SK-N-SH treated with all-trans-retinoic acid at 6 μM for 48 hours (cell line): Measurements from ENCODE around the gene PRADC1.

Experiments
- ATAC-seq: fragments of 200-7000 bp; cut with Tn5 transposase; 3 replicates; pipeline ENCODE4 v1.9.1; 2020; ENCODE audit warnings: mild to moderate bottlenecking, moderate library complexity
- ARNTL ChIP-seq: fragments of 450-650 bp; formaldehyde crosslinking; IDR thresholded peaks from 2 replicates; pipeline ENCODE4 v1.5.0; 2020; ENCODE audit warnings: low read depth, mild to moderate bottlenecking, moderate library complexity, borderline replicate concordance
- BACH2 ChIP-seq: fragments of 250-450 bp; sonication (Bioruptor Pico); IDR thresholded peaks from 2 replicates; pipeline ENCODE4 v1.9.0; 2021; ENCODE audit warnings: mild to moderate bottlenecking, borderline replicate concordance
- CSDC2 ChIP-seq: fragments of 250-450 bp; sonication (Bioruptor Pico); IDR thresholded peaks from 2 replicates; pipeline ENCODE4 v1.5.0; 2020; ENCODE audit warnings: mild to moderate bottlenecking, moderate library complexity
- ESRRG ChIP-seq: fragments of 250-450 bp; sonication (Bioruptor Pico); IDR thresholded peaks from 2 replicates; pipeline ENCODE4 v1.6.1; 2021; ENCODE audit warnings: mild to moderate bottlenecking
- GLIS3 ChIP-seq: fragments of 250-450 bp; sonication (Bioruptor Pico); IDR thresholded peaks from 2 replicates; pipeline ENCODE4 v1.5.0; 2020; ENCODE audit warnings: mild to moderate bottlenecking, moderate library complexity
- ISL1 ChIP-seq: fragments of 250-450 bp; sonication (Bioruptor Pico); IDR thresholded peaks from 2 replicates; pipeline ENCODE4 v2.1.2; 2022; ENCODE audit warnings: mild to moderate bottlenecking, moderate library complexity
- OSR1 ChIP-seq: fragments of 250-450 bp; sonication (Bioruptor Pico); IDR thresholded peaks from 2 replicates; pipeline ENCODE4 v1.8.0; 2022; ENCODE audit warnings: moderate library complexity, mild to moderate bottlenecking, inconsistent platforms
- PPARA ChIP-seq: fragments of 250-450 bp; sonication (Bioruptor Pico); IDR thresholded peaks from 2 replicates; pipeline ENCODE4 v1.5.0; 2020; ENCODE audit warnings: mild to moderate bottlenecking, borderline replicate concordance
- RARB ChIP-seq: fragments of 250-450 bp; sonication (Bioruptor Pico); IDR thresholded peaks from 2 replicates; pipeline ENCODE4 v1.8.0; 2021; ENCODE audit warnings: mild to moderate bottlenecking, moderate library complexity
- TCF4 ChIP-seq: fragments of 250-450 bp; sonication (Bioruptor Pico); IDR thresholded peaks from 2 replicates; pipeline ENCODE4 v1.8.0; 2021; ENCODE audit warnings: mild to moderate bottlenecking, moderate library complexity, borderline replicate concordance
- TOX ChIP-seq: fragments of 250-450 bp; sonication (Bioruptor Pico); IDR thresholded peaks from 2 replicates; pipeline ENCODE4 v1.8.0; 2021; ENCODE audit warnings: mild to moderate bottlenecking, moderate library complexity, borderline replicate concordance
- ZC3H10 ChIP-seq: fragments of 250-450 bp; sonication (Bioruptor Pico); IDR thresholded peaks from 2 replicates; pipeline ENCODE4 v1.5.1; 2021; ENCODE audit warnings: mild to moderate bottlenecking, moderate library complexity
- ZFP3 ChIP-seq: fragments of 250-450 bp; sonication (Bioruptor Pico); IDR thresholded peaks from 2 replicates; pipeline ENCODE4 v1.5.0; 2020; ENCODE audit warnings: mild to moderate bottlenecking, moderate library complexity
- ZFP30 ChIP-seq: fragments of 450-650 bp; formaldehyde crosslinking; IDR thresholded peaks from 2 replicates; pipeline ENCODE4 v1.5.0; 2022; ENCODE audit warnings: mild to moderate bottlenecking, moderate library complexity
- ZNF565 ChIP-seq: fragments of 450-650 bp; formaldehyde crosslinking; conservative IDR thresholded peaks from 2 replicates; pipeline ENCODE4 v1.5.0; 2020; ENCODE audit warnings: low read depth, mild to moderate bottlenecking, moderate library complexity
- ZNF70 ChIP-seq: fragments of 450-650 bp; formaldehyde crosslinking; IDR thresholded peaks from 2 replicates; pipeline ENCODE4 v1.5.0; 2020; ENCODE audit warnings: mild to moderate bottlenecking, moderate library complexity
- ZNF8 ChIP-seq: fragments of 450-650 bp; formaldehyde crosslinking; IDR thresholded peaks from 2 replicates; pipeline ENCODE4 v1.5.0; 2020; ENCODE audit warnings: mild to moderate bottlenecking, moderate library complexity
- TF ChIP-seq, protein P1 (sequence below): fragments of 250-450 bp; sonication (Bioruptor Pico); IDR thresholded peaks from 2 replicates; pipeline ENCODE4 v1.5.1; 2020; ENCODE audit warnings: low read depth, mild to moderate bottlenecking, moderate library complexity
- TF ChIP-seq, protein P2 (sequence below): fragments of 250-450 bp; sonication (Bioruptor Pico); IDR thresholded peaks from 2 replicates; pipeline ENCODE4 v1.5.0; 2020; ENCODE audit warnings: mild to moderate bottlenecking, moderate library complexity
- TF ChIP-seq, protein P3 (sequence below): fragments of 250-450 bp; sonication (Bioruptor Pico); IDR thresholded peaks from 2 replicates; pipeline ENCODE4 v1.5.1; 2021; ENCODE audit warnings: mild to moderate bottlenecking, moderate library complexity
- TF ChIP-seq, protein P4 (sequence below): fragments of 250-450 bp; sonication (Bioruptor Pico); IDR thresholded peaks from 2 replicates; pipeline ENCODE4 v1.8.0; 2020; ENCODE audit warnings: mild to moderate bottlenecking, moderate library complexity, borderline replicate concordance

Gene PRADC1

DNA sequence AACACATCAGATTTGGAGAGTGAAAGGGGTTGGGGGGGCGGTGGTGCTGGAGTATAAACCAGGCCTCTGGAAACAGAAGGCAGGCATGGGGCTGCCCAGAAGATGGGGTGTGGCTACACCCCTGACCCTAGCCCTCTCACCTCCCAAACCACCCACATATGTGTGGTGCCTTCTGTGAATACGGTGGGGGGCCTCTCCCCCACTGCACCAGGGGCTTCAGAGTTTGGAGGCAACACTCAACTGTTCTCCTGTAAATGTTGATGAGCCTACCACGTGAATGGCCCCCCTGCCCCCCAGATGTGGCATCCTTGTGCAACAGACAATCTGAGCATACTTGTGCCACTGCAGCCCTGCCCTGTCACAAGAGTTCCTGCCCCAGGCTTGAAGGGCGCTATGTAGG is 31.7 kb upstream of the PRADC1 start:
- no peak for ATAC-seq
- no peak for TF ChIP-seq ZNF565 (CRISPR knock-in tag)
- no peak for TF ChIP-seq ZFP30 (CRISPR knock-in tag)
- TF ChIP-seq, protein P1, sequence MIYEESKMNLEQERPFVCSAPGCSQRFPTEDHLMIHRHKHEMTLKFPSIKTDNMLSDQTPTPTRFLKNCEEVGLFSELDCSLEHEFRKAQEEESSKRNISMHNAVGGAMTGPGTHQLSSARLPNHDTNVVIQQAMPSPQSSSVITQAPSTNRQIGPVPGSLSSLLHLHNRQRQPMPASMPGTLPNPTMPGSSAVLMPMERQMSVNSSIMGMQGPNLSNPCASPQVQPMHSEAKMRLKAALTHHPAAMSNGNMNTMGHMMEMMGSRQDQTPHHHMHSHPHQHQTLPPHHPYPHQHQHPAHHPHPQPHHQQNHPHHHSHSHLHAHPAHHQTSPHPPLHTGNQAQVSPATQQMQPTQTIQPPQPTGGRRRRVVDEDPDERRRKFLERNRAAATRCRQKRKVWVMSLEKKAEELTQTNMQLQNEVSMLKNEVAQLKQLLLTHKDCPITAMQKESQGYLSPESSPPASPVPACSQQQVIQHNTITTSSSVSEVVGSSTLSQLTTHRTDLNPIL (CRISPR knock-in tag), result no peak
- TF ChIP-seq BACH2, result no peak
- TF ChIP-seq GLIS3 (CRISPR knock-in tag), result no peak
- TF ChIP-seq ZNF8 (CRISPR knock-in tag), result no peak
- TF ChIP-seq ARNTL, result no peak
- TF ChIP-seq ESRRG, result no peak
- no peak for TF ChIP-seq ZC3H10
- no peak for TF ChIP-seq PPARA (CRISPR knock-in tag)
- TF ChIP-seq, protein P2, sequence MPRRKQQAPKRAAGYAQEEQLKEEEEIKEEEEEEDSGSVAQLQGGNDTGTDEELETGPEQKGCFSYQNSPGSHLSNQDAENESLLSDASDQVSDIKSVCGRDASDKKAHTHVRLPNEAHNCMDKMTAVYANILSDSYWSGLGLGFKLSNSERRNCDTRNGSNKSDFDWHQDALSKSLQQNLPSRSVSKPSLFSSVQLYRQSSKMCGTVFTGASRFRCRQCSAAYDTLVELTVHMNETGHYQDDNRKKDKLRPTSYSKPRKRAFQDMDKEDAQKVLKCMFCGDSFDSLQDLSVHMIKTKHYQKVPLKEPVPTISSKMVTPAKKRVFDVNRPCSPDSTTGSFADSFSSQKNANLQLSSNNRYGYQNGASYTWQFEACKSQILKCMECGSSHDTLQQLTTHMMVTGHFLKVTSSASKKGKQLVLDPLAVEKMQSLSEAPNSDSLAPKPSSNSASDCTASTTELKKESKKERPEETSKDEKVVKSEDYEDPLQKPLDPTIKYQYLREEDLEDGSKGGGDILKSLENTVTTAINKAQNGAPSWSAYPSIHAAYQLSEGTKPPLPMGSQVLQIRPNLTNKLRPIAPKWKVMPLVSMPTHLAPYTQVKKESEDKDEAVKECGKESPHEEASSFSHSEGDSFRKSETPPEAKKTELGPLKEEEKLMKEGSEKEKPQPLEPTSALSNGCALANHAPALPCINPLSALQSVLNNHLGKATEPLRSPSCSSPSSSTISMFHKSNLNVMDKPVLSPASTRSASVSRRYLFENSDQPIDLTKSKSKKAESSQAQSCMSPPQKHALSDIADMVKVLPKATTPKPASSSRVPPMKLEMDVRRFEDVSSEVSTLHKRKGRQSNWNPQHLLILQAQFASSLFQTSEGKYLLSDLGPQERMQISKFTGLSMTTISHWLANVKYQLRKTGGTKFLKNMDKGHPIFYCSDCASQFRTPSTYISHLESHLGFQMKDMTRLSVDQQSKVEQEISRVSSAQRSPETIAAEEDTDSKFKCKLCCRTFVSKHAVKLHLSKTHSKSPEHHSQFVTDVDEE (CRISPR knock-in tag), result no peak

DNA sequence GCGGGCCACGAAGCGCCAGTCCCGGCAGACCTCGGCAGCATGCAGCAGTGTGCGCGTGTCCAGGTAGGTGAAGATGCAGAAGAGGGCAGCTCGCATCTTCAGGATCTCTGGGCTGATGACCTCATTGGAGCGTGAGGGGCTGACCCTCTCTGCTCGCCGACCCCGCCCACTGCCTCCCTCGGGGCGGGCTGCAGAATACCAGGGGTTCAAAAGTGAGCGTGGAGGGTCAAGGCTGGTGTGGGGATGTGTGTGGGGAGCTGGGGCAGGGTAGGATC is 31.2 kb upstream of the PRADC1 start:
- ATAC-seq, result no peak

More for the DNA sequence above, 31.2 kb upstream of the PRADC1 start:
- TF ChIP-seq, protein P2 (CRISPR knock-in tag), result no peak
- TF ChIP-seq OSR1 (CRISPR knock-in tag) (no peak), CSDC2 (CRISPR knock-in tag) (no peak), ZNF8 (CRISPR knock-in tag) (no peak), TCF4 (CRISPR knock-in tag) (no peak), ZNF70 (no peak), PPARA (CRISPR knock-in tag) (no peak), ISL1 (CRISPR knock-in tag) (no peak), TOX (CRISPR knock-in tag) (no peak), ARNTL (no peak), ZC3H10 (no peak), RARB (CRISPR knock-in tag) (no peak), ESRRG (no peak), ZNF565 (CRISPR knock-in tag) (no peak), BACH2 (no peak), ZFP3 (CRISPR knock-in tag) (no peak)
- TF ChIP-seq, protein P3, sequence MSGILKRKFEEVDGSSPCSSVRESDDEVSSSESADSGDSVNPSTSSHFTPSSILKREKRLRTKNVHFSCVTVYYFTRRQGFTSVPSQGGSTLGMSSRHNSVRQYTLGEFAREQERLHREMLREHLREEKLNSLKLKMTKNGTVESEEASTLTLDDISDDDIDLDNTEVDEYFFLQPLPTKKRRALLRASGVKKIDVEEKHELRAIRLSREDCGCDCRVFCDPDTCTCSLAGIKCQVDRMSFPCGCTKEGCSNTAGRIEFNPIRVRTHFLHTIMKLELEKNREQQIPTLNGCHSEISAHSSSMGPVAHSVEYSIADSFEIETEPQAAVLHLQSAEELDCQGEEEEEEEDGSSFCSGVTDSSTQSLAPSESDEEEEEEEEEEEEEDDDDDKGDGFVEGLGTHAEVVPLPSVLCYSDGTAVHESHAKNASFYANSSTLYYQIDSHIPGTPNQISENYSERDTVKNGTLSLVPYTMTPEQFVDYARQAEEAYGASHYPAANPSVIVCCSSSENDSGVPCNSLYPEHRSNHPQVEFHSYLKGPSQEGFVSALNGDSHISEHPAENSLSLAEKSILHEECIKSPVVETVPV (CRISPR knock-in tag), result no peak
- TF ChIP-seq, protein P1 (CRISPR knock-in tag), result no peak
- TF ChIP-seq, protein P4, sequence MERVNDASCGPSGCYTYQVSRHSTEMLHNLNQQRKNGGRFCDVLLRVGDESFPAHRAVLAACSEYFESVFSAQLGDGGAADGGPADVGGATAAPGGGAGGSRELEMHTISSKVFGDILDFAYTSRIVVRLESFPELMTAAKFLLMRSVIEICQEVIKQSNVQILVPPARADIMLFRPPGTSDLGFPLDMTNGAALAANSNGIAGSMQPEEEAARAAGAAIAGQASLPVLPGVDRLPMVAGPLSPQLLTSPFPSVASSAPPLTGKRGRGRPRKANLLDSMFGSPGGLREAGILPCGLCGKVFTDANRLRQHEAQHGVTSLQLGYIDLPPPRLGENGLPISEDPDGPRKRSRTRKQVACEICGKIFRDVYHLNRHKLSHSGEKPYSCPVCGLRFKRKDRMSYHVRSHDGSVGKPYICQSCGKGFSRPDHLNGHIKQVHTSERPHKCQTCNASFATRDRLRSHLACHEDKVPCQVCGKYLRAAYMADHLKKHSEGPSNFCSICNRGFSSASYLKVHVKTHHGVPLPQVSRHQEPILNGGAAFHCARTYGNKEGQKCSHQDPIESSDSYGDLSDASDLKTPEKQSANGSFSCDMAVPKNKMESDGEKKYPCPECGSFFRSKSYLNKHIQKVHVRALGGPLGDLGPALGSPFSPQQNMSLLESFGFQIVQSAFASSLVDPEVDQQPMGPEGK, result no peak
